NB4 (cell line): Measurements from ENCODE around the gene TRAPPC6A.
A peak's percentile ranks its signal among the peaks of the same experiment; 100 is the strongest.

ENCODE experiments used
- DNase-seq: peaks from one replicate; pipeline ENCODE4 v3.0.0; 2010; ENCODE audit warnings: low read depth
- H3K4me3 ChIP-seq: one replicate; pipeline ENCODE4 v1.5.1; 2011; ENCODE audit warnings: mild to moderate bottlenecking, low read depth, low read length, moderate library complexity
- MYC ChIP-seq: IDR thresholded peaks from 2 replicates; pipeline ENCODE4 v1.6.1; 2011; ENCODE audit warnings: low read depth, low read length
- POLR2A ChIP-seq: IDR thresholded peaks from 2 replicates; pipeline ENCODE4 v1.6.1; 2011; ENCODE audit warnings: mild to moderate bottlenecking; ENCODE audit not compliant: insufficient read length; ENCODE audit errors: extremely low read depth
- TF ChIP-seq, protein P1 (sequence below): IDR thresholded peaks from one replicate; pipeline ENCODE4 v1.5.1; 2012; ENCODE audit warnings: low read depth, low read length
- TF ChIP-seq, protein P2 (sequence below): IDR thresholded peaks from 2 replicates; pipeline ENCODE4 v1.6.1; 2011; ENCODE audit warnings: low read depth, low read length

Gene TRAPPC6A

DNA sequence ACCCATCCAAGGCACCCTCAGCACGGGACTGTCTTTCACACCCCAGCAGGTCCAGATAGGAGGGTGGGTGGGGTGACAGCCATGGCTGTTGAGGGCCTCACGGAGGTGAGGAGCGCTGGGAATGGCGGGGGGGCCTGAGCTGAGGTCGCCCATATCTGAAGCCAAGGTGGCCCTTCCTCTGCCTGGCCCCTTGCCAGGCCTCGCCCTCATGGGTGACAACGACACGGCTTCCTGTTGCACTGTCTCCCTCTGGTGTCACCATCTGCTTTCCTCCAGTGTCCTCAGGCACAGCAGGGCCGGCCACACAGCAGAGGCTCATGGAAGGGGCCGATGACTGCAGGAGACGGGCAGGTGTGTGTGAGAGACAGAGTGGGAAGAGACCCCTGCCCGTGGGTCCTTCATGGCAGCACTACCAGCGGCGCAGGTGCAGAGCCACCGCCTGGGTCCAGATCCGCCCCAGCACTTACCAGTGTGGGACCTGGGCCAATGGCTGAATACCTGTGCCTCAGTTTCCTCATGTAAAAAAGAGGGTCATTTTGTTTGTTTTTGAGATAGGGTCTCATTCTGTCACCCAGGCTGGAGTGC is 9.2 kb downstream of the TRAPPC6A start:
- no peak for DNase-seq
- TF ChIP-seq, protein P1, sequence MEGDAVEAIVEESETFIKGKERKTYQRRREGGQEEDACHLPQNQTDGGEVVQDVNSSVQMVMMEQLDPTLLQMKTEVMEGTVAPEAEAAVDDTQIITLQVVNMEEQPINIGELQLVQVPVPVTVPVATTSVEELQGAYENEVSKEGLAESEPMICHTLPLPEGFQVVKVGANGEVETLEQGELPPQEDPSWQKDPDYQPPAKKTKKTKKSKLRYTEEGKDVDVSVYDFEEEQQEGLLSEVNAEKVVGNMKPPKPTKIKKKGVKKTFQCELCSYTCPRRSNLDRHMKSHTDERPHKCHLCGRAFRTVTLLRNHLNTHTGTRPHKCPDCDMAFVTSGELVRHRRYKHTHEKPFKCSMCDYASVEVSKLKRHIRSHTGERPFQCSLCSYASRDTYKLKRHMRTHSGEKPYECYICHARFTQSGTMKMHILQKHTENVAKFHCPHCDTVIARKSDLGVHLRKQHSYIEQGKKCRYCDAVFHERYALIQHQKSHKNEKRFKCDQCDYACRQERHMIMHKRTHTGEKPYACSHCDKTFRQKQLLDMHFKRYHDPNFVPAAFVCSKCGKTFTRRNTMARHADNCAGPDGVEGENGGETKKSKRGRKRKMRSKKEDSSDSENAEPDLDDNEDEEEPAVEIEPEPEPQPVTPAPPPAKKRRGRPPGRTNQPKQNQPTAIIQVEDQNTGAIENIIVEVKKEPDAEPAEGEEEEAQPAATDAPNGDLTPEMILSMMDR = no peak
- no peak for TF ChIP-seq MYC
- no peak for TF ChIP-seq POLR2A
- TF ChIP-seq, protein P2, sequence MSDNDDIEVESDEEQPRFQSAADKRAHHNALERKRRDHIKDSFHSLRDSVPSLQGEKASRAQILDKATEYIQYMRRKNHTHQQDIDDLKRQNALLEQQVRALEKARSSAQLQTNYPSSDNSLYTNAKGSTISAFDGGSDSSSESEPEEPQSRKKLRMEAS = no peak
- H3K4me3 ChIP-seq = no peak overlapping the region

DNA sequence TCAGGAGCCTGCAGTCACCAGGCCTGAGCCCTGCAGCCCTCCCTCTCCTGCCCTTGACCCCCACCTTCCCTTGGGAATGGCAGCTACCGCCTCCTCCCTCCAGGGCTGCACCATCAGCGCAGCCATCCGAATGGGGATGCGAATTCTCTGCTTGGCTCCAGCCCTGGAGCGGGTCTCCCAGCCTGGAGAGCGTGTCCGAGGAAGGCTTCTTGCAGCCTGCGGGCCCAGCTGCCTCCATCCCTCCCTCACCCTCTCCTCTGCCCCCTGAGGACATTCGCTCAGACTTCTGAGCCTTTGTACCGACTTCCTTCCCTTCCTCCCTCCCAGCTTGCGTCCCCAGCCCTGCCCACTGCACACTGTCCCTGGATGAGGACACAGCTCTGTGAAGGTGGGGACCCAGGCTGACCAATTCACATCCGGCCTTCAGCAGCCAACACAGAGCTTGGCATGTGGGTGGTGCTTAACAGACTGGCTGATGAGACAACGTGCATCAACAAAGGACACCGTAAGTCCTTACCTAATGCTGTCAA is 11.2 kb downstream of the TRAPPC6A start:
- no peak for DNase-seq
- no peak overlapping the region for H3K4me3 ChIP-seq
- no peak for TF ChIP-seq POLR2A
- TF ChIP-seq MYC = no peak
- TF ChIP-seq, protein P2 = no peak
- TF ChIP-seq, protein P1 = no peak

DNA sequence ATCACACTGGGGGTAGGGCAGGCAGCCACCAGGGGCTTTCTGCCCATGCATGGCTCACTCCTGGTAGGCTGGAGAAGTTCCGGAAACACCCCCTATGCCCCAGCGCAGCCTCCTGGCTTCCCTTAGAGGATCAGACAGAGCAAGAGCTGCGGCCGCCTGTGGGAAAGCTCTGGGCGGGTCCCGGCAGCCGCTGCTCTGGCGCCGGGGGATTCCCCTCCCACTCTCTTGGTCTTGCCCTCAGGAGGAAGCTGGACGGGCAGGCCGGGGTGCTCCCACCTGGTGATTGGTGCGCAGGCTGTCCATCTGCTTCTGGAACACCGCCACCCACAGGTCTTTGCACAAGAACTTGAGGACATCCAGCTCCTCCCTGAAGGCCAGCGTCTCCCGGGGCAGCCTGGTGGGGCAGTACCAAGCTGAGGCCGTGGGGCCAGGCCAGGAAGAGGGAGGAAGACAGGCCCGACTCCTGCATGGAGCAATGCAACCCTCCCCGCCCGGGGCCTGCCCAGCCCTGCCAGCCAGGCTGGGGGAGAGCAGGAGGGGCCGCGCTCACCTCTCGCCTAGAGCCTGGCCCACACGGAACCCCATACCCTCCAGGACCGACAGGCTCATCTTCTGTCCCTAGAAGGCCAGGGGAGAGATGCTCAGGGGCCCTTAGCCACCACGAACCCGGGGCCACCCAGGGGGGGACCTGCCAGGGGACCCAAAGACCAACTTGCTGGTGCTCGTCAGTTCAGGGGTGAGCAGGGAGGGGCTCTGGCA is 13.3 kb downstream of the TRAPPC6A start:
- TF ChIP-seq, protein P1 = no peak
- TF ChIP-seq MYC = no peak
- TF ChIP-seq, protein P2 = no peak
- no peak for TF ChIP-seq POLR2A
- DNase-seq = peak; percentile 88
- no peak overlapping the region for H3K4me3 ChIP-seq

DNA sequence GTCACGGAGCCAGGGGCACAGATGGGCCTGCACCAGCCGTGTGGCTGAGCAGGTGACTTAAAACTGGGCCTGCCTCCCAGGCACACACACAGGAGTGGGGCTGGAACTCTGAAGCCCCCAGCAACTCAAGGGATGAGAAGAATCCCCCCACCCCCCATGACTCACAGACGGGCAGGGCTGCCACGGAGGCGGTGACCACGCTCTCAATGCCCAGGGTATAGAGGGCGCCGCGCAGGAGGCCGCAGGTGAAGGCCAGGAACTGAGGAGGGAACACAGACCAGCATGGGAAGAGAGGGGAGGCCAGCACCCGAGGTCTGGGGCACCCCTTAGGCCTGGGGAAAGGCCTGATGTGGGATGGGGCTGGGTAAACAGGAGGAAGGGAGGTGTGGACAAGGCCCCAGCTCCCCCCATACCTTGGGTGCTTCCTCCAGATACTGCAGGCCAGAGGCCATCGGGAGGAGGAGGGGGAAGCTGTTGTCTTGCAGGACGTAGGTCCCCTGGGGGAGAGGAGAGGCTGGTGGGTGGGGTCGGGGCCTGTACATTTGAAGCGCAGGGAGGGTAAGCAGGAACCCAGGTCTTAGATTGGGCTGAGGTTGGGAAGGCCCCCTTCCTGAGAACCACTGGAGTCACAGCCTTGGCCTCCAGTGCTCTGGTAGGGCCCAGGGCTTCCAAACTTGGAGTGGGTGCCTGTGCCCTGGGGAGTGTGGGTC is 14.1 kb downstream of the TRAPPC6A start:
- TF ChIP-seq, protein P2 = no peak
- TF ChIP-seq POLR2A = no peak
- TF ChIP-seq, protein P1 = no peak
- no peak overlapping the region for H3K4me3 ChIP-seq
- DNase-seq = peak; percentile 62

DNA sequence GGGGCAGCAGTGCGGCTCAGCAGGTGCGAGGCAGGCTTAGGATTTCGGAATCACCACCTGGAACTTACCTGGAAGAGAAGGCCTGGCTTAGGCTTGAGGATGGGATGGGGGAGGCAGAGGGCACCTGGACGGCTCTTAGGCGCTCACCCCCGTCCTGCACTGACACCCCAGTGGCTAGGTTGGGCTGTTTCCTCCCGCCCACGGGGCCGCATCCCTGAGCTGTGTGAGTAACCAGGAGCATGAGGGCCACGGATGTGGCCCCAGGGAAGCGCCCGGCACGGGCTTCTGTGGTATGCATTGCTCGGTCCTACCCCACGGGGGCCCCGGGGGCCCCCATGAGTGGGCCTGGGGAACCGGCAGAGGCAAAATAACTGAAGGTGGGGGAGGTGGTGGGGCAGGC is 14.9 kb downstream of the TRAPPC6A start:
- TF ChIP-seq POLR2A = no peak
- TF ChIP-seq, protein P2 = no peak
- TF ChIP-seq MYC = no peak
- TF ChIP-seq, protein P1 = no peak
- no peak overlapping the region for H3K4me3 ChIP-seq
- DNase-seq = no peak
